Loucy (cell line): Measurements from ENCODE around the gene AMELX.

Experiments used
- CTCF ChIP-seq: fragments of 200-600 bp; sonication (generic); conservative IDR thresholded peaks from 2 replicates; pipeline ENCODE4 v1.5.1; 2014; ENCODE audit warnings: mild to moderate bottlenecking, antibody characterized with exemption, low read length
- EZH2phosphoT487 ChIP-seq: fragments of 200-600 bp; IDR thresholded peaks from 2 replicates; pipeline ENCODE4 v1.6.1; 2018; ENCODE audit warnings: antibody characterized with exemption, mild to moderate bottlenecking, moderate library complexity, borderline replicate concordance

GRCh38 chrX:11309220-11309619 lies 16.0 kb downstream of the AMELX start:
- no peak for TF ChIP-seq CTCF
- TF ChIP-seq EZH2phosphoT487 = no peak
